ENCODE data around the gene OR1L4. TPM values are rescaled to one million over a fixed set of nuclear protein-coding genes. Genes with fewer than 3 reads are reported as not detected.

The OR1L4 gene, protein sequence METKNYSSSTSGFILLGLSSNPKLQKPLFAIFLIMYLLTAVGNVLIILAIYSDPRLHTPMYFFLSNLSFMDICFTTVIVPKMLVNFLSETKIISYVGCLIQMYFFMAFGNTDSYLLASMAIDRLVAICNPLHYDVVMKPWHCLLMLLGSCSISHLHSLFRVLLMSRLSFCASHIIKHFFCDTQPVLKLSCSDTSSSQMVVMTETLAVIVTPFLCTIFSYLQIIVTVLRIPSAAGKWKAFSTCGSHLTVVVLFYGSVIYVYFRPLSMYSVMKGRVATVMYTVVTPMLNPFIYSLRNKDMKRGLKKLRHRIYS
- not detected for total RNA-seq

DNA sequence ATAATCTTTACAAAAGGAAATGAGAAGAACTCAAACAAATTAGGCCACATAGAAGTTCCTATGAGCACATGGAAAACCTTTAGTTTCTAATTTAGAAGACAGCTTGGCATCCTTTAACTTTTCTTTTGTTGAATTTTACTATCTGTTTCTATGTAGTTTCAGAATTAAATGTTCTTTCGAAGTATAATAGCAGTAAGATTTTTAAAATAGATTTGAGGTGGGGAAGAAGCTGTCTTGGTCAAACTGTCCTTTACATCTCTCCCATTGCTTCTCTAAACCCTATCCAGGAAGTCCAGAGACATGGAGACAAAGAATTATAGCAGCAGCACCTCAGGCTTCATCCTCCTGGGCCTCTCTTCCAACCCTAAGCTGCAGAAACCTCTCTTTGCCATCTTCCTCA lies at the start of gene OR1L4:
Gene OR1L4 (plus strand): TSS at position 301 of the 400 bp plus-strand sequence. CDS start 0 bp downstream, at position 301.
- ATAC-seq: no peak
- DNase-seq (ENCODE audit: low spot score): no peak
- intact Hi-C loops (cut with DNase I): no loop called here

DNA sequence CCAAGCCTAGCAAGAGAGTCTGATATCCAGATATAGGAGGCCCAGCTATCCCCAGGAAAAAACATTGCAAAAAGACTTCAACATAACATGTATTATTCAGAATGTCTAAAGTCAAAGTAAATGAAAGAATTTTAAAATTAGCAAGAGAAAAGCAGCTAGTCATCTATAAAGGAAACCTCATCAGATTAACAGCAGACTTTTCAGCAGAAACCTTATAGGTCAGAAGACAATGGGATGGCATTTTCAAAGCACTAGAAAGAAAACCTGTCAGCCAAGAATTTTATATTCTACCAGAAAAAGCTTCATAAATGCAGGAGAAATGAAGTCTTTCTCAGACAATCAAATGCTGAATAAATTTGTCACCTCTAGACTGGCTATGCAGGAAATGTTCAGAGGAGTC lies 38.9 kb upstream of the OR1L4 start:
- ATAC-seq: no peak
- DNase-seq (ENCODE audit: low spot score): no peak
- intact Hi-C loops (cut with DNase I): no loop called here

DNA sequence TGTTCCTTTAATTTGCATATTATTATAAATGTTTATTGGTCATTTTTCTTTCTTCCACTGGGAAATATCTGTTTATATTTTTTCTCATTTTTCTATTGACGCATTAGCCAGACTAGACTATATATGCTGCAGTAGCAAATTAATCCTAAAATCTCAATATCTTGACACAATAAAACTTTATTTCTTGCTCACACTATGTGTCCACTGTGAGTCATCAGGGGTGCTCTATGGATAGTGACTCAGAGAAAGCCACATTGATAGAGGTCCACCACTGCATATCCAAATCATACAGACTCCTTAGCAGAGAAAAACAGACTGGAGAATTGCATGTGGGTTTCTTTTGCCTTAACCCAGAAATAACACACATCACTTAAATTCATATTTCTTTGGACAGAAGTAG lies 28.1 kb upstream of the OR1L4 start:
- ATAC-seq (no peak), DNase-seq (ENCODE audit: low spot score) (no peak)
- intact Hi-C loops (cut with DNase I): no loop called here

DNA sequence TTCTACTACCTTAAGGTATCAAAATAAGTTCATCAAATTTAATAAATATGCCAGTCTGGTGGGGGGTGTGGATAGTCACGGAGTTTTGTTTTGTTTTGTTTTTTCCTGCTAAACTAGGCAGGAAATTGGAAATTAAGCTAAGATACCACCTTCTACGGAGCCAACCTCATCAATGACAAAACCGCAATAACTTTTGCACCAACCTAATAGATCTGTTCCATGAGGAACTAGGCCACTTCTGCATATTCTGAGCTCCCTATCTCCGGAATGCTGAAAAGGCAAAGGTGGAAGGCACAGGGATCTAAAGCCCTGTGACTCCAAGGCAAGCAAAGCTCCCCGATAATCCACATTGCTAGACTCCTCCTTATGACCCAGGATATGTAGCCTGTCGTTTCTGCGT lies 5.8 kb upstream of the OR1L4 start:
- no peak for ATAC-seq
- DNase-seq (ENCODE audit: low spot score): no peak
- intact Hi-C loops (cut with DNase I): no loop called here

DNA sequence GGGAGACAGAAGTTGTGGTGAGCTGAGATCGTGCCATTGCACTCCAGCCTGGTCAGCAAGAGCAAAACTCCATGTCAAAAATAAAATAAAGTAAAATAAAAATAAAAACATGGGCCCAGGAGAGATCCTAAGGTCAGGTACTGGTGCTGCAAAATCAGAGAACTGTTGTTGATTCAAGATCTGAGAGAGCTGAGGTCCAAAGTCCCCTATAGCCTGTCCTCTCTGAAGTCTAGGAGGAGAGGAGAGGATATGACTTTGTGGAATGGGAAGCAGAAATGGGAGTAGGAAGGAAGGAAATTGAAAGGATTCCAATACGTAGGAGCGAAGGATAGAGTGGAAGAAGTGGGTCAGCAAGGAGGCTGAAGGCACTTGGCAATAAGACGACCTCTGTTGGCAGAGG lies 4.6 kb upstream of the OR1L4 start:
- intact Hi-C loops (cut with DNase I): no loop called here
- no peak for ATAC-seq
- no peak for DNase-seq (ENCODE audit: low spot score)

DNA sequence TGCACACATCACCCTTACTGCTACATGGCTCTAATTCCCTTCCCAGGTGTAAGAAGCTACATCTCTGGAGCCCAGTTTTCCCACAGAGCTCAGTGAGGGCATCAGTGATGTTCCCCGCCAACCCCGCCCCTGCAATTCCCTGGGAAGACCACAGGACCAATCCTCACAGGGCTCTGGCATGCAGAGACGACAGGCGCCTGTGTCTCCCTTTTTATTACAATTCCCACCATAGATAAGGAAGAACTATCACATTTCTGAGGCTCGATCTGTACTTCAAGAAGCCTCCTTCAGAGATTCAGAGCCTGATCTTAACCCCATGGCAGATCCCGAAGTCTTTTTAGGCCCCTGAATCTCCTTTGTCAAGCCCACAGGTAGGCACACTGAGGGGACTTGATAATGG lies 18.2 kb downstream of the OR1L4 start, which contains the start of gene OR1L6:
Gene OR1L6 (plus strand): TSS at position 301 of the 400 bp plus-strand sequence. CDS start 7,545 bp downstream, outside the sequence.
- no peak for DNase-seq (ENCODE audit: low spot score)
- intact Hi-C loops (cut with DNase I): no loop called here
- no peak for ATAC-seq

DNA sequence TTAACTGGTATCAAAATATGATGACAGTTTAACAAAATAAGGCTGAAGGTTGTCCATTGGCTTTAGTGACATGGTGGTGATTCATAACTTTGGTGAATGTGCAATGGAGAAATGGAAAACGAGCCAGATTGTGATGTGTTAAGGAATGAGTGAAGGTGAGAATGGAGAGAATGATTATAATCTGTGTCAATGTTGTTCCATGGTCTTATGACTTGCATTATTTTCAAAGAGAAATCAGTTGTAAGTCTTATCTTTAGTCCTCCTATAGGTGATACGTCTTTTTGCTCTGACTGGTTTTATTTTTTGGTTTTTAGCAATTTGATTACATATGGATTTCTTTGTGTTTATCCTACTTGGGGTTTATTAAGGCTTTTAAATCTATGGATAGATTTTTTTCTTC lies 31.0 kb downstream of the OR1L4 start:
- intact Hi-C loops (cut with DNase I): no loop called here
- ATAC-seq (no peak), DNase-seq (ENCODE audit: low spot score) (no peak)

DNA sequence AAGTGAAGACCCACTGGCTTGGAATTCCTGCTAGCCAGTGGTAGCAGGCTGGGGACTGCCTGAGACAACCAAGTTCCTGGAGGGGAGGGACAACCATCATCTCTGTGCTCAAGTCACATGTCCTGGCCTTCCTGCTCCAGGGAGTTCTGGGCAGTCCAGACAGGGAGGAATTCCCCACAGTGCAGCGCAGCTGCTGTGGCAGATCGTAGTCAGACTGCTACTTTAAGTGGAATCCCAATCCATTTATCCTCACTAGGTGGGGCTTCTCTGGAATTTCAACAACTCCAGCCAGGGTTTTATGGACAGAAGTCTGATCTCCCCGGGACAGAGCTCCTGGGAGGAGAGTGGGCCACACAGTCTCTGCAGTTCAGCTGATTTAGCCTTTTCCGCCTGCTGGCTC lies 44.0 kb downstream of the OR1L4 start:
- intact Hi-C loops (cut with DNase I): no loop called here

More for the DNA sequence above, 44.0 kb downstream of the OR1L4 start:
- no peak for DNase-seq (ENCODE audit: low spot score)
- no peak for ATAC-seq

Other genes with a start within 250 kb of the OR1L4 start
- not detected for gene OR1J1, start 246.1 kb upstream of the OR1L4 start, total RNA-seq
- not detected for gene OR1J2, start 213.2 kb upstream of the OR1L4 start, total RNA-seq
- not detected for gene OR1J4, start 204.8 kb upstream of the OR1L4 start, total RNA-seq
- gene OR1N1, start 196.7 kb upstream of the OR1L4 start, total RNA-seq: not detected
- not detected for gene OR1N2, start 170.9 kb upstream of the OR1L4 start, total RNA-seq
- 0.85 TPM for gene OR1L8, start 140.6 kb upstream of the OR1L4 start, total RNA-seq
- gene OR1Q1, start 109.3 kb upstream of the OR1L4 start, total RNA-seq: not detected
- 0.36 TPM for gene OR1B1, start 66.4 kb upstream of the OR1L4 start, total RNA-seq
- gene OR1L1, start 62.3 kb upstream of the OR1L4 start, total RNA-seq: not detected
- not detected for gene OR1L3, start 48.9 kb upstream of the OR1L4 start, total RNA-seq
- not detected for gene OR1L6, start 18.3 kb downstream of the OR1L4 start, total RNA-seq
- not detected for gene OR5C1, start 64.9 kb downstream of the OR1L4 start, total RNA-seq
- not detected for gene OR1K1, start 76.1 kb downstream of the OR1L4 start, total RNA-seq
- gene PDCL, start 104.6 kb downstream of the OR1L4 start, total RNA-seq: 21.9 TPM
- 62.7 TPM for gene RC3H2, start 181.4 kb downstream of the OR1L4 start, total RNA-seq
- 9.5 TPM for gene ZBTB6, start 189.3 kb downstream of the OR1L4 start, total RNA-seq
- 10.0 TPM for gene ZBTB26, start 207.5 kb downstream of the OR1L4 start, total RNA-seq
- gene RABGAP1, start 217.0 kb downstream of the OR1L4 start, total RNA-seq: 96.0 TPM

Measured in sciatic nerve (tissue), 2 donors.